ENCODE data around the gene TOP3B.

TOP3B gene

DNA sequence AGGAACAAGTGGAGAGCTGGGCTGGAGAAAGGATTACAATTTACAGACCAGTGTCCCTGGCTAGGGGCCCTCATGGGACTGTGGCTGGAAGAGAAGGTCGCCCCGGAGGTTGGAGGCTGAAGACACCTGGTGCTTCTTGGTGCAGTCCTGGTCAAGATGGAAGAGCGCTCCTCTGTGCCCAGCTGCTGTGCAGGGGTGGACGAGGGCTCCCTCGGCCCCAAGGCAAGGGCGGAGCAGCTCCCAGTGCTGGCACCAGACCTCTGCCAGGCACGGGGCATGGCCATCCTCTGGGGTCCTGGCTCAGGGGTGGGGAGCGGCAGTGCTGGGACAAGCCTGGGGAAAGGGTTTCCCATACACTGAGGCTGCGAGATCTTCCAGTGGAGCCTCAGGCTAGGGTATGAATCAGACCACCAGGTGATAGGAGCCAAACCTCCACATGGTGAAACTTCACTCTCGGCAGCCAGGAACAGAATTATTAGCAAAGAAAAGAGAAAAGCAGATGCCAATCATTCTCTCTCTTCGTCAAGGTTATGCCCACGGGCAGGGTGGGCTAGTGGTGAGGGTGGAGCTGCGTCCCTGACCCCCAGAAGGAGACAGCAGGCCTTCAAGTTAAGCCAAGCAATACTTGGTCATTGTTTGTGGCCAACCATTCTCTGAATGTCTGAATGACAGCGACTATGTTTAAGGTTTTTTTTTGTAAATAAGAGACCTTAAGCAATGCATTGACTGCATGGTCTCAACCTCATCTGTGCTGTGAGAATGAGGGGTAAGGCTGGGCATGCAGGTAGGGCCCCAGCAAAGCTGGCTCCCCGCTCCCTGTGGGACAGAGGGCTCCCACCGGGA is 62.0 kb downstream of the TOP3B start:
- ATAC-seq: no peak

GRCh38 chr22:21919526-21920307 is 62.9 kb downstream of the TOP3B start:
- ATAC-seq: no peak
- TF ChIP-seq ZFP3 (CRISPR knock-in tag; IDR thresholded peaks at IDR 0.05) (no peak), ARNTL (CRISPR knock-in tag; IDR thresholded peaks at IDR 0.05; ENCODE audit: borderline replicate concordance, low read depth) (no peak), ZNF565 (CRISPR knock-in tag; conservative IDR thresholded peaks at IDR 0.05; ENCODE audit: low read depth) (no peak)
- TF ChIP-seq, protein P1, sequence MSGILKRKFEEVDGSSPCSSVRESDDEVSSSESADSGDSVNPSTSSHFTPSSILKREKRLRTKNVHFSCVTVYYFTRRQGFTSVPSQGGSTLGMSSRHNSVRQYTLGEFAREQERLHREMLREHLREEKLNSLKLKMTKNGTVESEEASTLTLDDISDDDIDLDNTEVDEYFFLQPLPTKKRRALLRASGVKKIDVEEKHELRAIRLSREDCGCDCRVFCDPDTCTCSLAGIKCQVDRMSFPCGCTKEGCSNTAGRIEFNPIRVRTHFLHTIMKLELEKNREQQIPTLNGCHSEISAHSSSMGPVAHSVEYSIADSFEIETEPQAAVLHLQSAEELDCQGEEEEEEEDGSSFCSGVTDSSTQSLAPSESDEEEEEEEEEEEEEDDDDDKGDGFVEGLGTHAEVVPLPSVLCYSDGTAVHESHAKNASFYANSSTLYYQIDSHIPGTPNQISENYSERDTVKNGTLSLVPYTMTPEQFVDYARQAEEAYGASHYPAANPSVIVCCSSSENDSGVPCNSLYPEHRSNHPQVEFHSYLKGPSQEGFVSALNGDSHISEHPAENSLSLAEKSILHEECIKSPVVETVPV (CRISPR knock-in tag; IDR thresholded peaks at IDR 0.05): no peak
- TF ChIP-seq, protein P2, sequence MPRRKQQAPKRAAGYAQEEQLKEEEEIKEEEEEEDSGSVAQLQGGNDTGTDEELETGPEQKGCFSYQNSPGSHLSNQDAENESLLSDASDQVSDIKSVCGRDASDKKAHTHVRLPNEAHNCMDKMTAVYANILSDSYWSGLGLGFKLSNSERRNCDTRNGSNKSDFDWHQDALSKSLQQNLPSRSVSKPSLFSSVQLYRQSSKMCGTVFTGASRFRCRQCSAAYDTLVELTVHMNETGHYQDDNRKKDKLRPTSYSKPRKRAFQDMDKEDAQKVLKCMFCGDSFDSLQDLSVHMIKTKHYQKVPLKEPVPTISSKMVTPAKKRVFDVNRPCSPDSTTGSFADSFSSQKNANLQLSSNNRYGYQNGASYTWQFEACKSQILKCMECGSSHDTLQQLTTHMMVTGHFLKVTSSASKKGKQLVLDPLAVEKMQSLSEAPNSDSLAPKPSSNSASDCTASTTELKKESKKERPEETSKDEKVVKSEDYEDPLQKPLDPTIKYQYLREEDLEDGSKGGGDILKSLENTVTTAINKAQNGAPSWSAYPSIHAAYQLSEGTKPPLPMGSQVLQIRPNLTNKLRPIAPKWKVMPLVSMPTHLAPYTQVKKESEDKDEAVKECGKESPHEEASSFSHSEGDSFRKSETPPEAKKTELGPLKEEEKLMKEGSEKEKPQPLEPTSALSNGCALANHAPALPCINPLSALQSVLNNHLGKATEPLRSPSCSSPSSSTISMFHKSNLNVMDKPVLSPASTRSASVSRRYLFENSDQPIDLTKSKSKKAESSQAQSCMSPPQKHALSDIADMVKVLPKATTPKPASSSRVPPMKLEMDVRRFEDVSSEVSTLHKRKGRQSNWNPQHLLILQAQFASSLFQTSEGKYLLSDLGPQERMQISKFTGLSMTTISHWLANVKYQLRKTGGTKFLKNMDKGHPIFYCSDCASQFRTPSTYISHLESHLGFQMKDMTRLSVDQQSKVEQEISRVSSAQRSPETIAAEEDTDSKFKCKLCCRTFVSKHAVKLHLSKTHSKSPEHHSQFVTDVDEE (CRISPR knock-in tag; IDR thresholded peaks at IDR 0.05): no peak

More for the DNA sequence above, 62.0 kb downstream of the TOP3B start:
- TF ChIP-seq, protein P3, sequence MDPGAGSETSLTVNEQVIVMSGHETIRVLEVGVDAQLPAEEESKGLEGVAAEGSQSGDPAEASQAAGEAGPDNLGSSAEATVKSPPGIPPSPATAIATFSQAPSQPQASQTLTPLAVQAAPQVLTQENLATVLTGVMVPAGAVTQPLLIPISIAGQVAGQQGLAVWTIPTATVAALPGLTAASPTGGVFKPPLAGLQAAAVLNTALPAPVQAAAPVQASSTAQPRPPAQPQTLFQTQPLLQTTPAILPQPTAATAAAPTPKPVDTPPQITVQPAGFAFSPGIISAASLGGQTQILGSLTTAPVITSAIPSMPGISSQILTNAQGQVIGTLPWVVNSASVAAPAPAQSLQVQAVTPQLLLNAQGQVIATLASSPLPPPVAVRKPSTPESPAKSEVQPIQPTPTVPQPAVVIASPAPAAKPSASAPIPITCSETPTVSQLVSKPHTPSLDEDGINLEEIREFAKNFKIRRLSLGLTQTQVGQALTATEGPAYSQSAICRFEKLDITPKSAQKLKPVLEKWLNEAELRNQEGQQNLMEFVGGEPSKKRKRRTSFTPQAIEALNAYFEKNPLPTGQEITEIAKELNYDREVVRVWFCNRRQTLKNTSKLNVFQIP (CRISPR knock-in tag; IDR thresholded peaks at IDR 0.05; ENCODE audit: borderline replicate concordance, low read depth): no peak
- TF ChIP-seq, protein P2 (CRISPR knock-in tag; IDR thresholded peaks at IDR 0.05): no peak
- no peak for TF ChIP-seq CSDC2 (CRISPR knock-in tag; IDR thresholded peaks at IDR 0.05)
- no peak for TF ChIP-seq CREB5 (CRISPR knock-in tag; IDR thresholded peaks at IDR 0.05; ENCODE audit: low read depth)
- TF ChIP-seq ZNF565 (CRISPR knock-in tag; conservative IDR thresholded peaks at IDR 0.05; ENCODE audit: low read depth): no peak
- TF ChIP-seq ZFP3 (CRISPR knock-in tag; IDR thresholded peaks at IDR 0.05): no peak
- TF ChIP-seq RARB (CRISPR knock-in tag; IDR thresholded peaks at IDR 0.05): no peak
- no peak for TF ChIP-seq PPARA (CRISPR knock-in tag; IDR thresholded peaks at IDR 0.05; ENCODE audit: borderline replicate concordance)
- no peak for TF ChIP-seq SNAI2 (CRISPR knock-in tag; IDR thresholded peaks at IDR 0.05)
- TF ChIP-seq ZNF70 (CRISPR knock-in tag; IDR thresholded peaks at IDR 0.05): no peak
- TF ChIP-seq TCF4 (CRISPR knock-in tag; IDR thresholded peaks at IDR 0.05; ENCODE audit: borderline replicate concordance): no peak

DNA sequence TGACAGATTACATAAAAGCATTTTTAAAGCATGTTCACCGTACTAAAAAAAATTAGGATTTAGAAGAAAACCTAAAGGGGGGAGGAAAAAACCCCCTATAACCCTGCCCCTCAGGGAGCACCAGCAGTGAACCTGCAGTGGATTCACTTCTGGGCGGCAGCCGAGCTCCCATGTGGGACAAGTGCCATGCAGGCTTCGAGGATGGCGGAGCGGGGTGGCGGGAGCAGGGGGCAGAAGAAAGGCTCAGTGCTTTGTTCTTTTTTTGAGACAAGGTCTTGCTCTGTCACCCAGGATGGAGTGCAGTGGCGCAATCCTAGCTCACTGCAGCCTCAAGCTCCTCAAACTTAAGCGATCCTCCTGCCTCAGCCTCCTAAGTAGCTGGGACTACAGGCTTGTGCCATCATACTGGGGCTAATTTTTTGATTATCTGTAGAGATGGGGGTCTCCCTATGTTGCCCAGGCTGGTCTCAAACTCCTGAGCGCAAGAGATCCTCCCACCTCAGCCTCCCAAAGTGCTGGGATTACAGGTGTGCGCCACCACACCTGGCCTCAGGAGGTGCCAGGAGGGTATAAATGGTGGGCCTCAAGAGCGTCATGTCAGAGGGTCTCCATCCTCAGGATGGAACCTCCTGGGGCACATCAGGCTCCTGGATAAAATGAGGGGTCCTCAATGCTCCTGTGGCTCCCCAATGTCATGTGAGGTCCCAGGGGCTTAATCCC is 64.0 kb downstream of the TOP3B start:
- no peak for ATAC-seq
- TF ChIP-seq CREB5 (CRISPR knock-in tag; IDR thresholded peaks at IDR 0.05; ENCODE audit: low read depth) (no peak), PPARA (CRISPR knock-in tag; IDR thresholded peaks at IDR 0.05; ENCODE audit: borderline replicate concordance) (no peak), BACH2 (CRISPR knock-in tag; IDR thresholded peaks at IDR 0.05; ENCODE audit: borderline replicate concordance) (no peak), ARNTL (CRISPR knock-in tag; IDR thresholded peaks at IDR 0.05; ENCODE audit: borderline replicate concordance, low read depth) (no peak), TOX (CRISPR knock-in tag; IDR thresholded peaks at IDR 0.05; ENCODE audit: borderline replicate concordance) (no peak), ISL1 (CRISPR knock-in tag; IDR thresholded peaks at IDR 0.05) (no peak), ESRRG (CRISPR knock-in tag; IDR thresholded peaks at IDR 0.05) (no peak), ZC3H10 (CRISPR knock-in tag; IDR thresholded peaks at IDR 0.05) (no peak), TCF4 (CRISPR knock-in tag; IDR thresholded peaks at IDR 0.05; ENCODE audit: borderline replicate concordance) (no peak), ZNF70 (CRISPR knock-in tag; IDR thresholded peaks at IDR 0.05) (no peak), RARB (CRISPR knock-in tag; IDR thresholded peaks at IDR 0.05) (no peak), ZNF565 (CRISPR knock-in tag; conservative IDR thresholded peaks at IDR 0.05; ENCODE audit: low read depth) (no peak), ZNF8 (CRISPR knock-in tag; IDR thresholded peaks at IDR 0.05) (no peak), SNAI2 (CRISPR knock-in tag; IDR thresholded peaks at IDR 0.05) (no peak)
- TF ChIP-seq, protein P1 (CRISPR knock-in tag; IDR thresholded peaks at IDR 0.05): no peak

All from SK-N-SH treated with all-trans-retinoic acid at 6 μM for 48 hours (cell line).